Effector memory CD4-positive, alpha-beta T cell (primary cell): ENCODE measurements around the gene GTPBP4.

Source experiments
- DNase-seq, 3 donors: peaks; one replicate each; pipeline ENCODE4 v3.0.0-alpha.2; 2020
- H3K27ac ChIP-seq: 2 replicates; pipeline ENCODE4 v1.7.0; 2013; ENCODE audit warnings: mild to moderate bottlenecking, low read length, moderate library complexity; ENCODE audit not compliant: insufficient read depth, poor library complexity, severe bottlenecking
- H3K27me3 ChIP-seq: replicated peaks from 2 replicates; pipeline ENCODE4 v1.7.0; 2013; ENCODE audit warnings: mild to moderate bottlenecking, low read length; ENCODE audit not compliant: insufficient read depth, control insufficient read depth, poor library complexity, severe bottlenecking
- H3K36me3 ChIP-seq: 2 replicates; pipeline ENCODE4 v1.7.0; 2013; ENCODE audit warnings: mild to moderate bottlenecking, low read length, moderate library complexity; ENCODE audit not compliant: control insufficient read depth, insufficient read depth
- H3K4me1 ChIP-seq: 2 replicates; pipeline ENCODE4 v1.7.0; 2013; ENCODE audit warnings: low read length, mild to moderate bottlenecking; ENCODE audit not compliant: control insufficient read depth, insufficient read depth, poor library complexity, severe bottlenecking
- H3K4me3 ChIP-seq: 2 replicates; pipeline ENCODE4 v1.7.0; 2013; ENCODE audit warnings: low read length, low read depth, mild to moderate bottlenecking; ENCODE audit not compliant: insufficient read depth, poor library complexity, severe bottlenecking
- H3K9me3 ChIP-seq: 2 replicates; pipeline ENCODE4 v1.7.0; 2013; ENCODE audit warnings: mild to moderate bottlenecking, low read length, moderate library complexity; ENCODE audit not compliant: control insufficient read depth

Gene GTPBP4

GRCh38 chr10:1048732-1049424 lies 60.6 kb downstream of the GTPBP4 start, which contains the start of gene IDI1:
IDI1 (minus strand) TSS chr10:1049119; CDS start chr10:1049003, 116 bp downstream.
- peak within 1 kb of the TSS; percentile 81 for H3K4me3 ChIP-seq

GRCh38 chr10:1049425-1049958 lies 61.3 kb downstream of the GTPBP4 start:
- Histone ChIP-seq H3K27ac (peak overlapping the region; percentile 93), H3K36me3 (peaks cover 4% of the 10 kb centered on the region), H3K4me3 (peak overlapping the region; percentile 81), H3K9me3 (no peaks in the 10 kb centered on the region), H3K4me1 (peaks cover 28% of the 10 kb centered on the region), H3K27me3 (no peaks in the 10 kb centered on the region)
- no peak for DNase-seq

More at GRCh38 chr10:1048732-1049424, 60.6 kb downstream of the GTPBP4 start, which contains the start of gene IDI1:
- H3K9me3 ChIP-seq = no peaks in the 10 kb centered on the region
- peaks cover 34% of the 10 kb centered on the region for H3K4me1 ChIP-seq
- peak within 1 kb of the TSS; percentile 93 for H3K27ac ChIP-seq
- DNase-seq = peak; percentile 96
- no peaks in the 10 kb centered on the region for H3K27me3 ChIP-seq
- H3K36me3 ChIP-seq = peaks cover 4% of the 10 kb centered on the region

DNA sequence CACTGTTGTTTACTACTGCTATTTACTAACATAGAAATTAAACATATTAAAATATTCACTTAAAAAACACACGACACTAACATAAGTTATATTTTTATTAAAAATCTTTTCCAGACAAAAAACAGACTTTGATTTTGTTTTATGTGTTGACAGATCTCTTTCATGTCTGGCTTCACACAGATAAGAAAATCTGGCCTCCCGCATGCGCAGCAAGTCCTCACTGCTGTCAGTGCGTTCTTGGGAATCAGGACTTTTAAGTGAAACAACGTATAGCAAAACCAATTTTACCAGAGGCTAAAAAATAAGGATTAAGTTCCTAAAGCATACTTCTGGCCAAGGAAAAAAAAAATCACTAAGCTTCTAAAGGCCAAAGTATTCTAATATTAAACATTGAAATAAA lies 61.9 kb downstream of the GTPBP4 start:
- Histone ChIP-seq H3K9me3 (no peaks in the 10 kb centered on the region), H3K27ac (peak overlapping the region; percentile 93), H3K27me3 (no peaks in the 10 kb centered on the region), H3K4me3 (peak overlapping the region; percentile 81), H3K36me3 (peaks cover 4% of the 10 kb centered on the region), H3K4me1 (peaks cover 27% of the 10 kb centered on the region)
- no peak for DNase-seq

GRCh38 chr10:1050554-1050953 lies 62.3 kb downstream of the GTPBP4 start:
- Histone ChIP-seq H3K36me3 (peaks cover 4% of the 10 kb centered on the region), H3K27me3 (no peaks in the 10 kb centered on the region), H3K4me1 (peaks cover 27% of the 10 kb centered on the region), H3K9me3 (no peaks in the 10 kb centered on the region), H3K4me3 (peak overlapping the region; percentile 81), H3K27ac (peak overlapping the region; percentile 93)
- peak; percentile 32 to 39 (median 38) for DNase-seq

DNA sequence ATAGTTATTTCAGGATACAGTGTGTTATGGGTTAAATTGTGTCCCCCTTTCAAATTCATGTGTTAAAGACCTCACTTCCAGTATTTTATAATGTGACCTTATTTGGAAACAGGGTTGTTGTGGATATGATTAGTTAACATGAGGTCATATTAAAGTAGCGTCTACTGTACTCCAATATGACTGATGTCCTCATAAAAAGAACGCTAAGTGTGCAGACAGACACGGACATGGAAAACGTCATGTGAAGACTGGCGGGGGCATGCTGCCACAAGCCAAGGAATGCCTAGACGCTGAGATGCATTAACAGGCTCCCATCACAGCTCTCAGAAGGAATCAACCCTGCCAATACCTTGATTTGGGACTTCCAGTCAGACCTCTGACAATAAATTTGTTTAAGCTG lies 66.5 kb downstream of the GTPBP4 start:
- no peaks in the 10 kb centered on the region for H3K9me3 ChIP-seq
- no peak overlapping the region for H3K4me3 ChIP-seq
- no peaks in the 10 kb centered on the region for H3K27me3 ChIP-seq
- DNase-seq = no peak
- no peak overlapping the region for H3K27ac ChIP-seq
- peaks cover 24% of the 10 kb centered on the region for H3K4me1 ChIP-seq
- H3K36me3 ChIP-seq = peaks cover 4% of the 10 kb centered on the region

DNA sequence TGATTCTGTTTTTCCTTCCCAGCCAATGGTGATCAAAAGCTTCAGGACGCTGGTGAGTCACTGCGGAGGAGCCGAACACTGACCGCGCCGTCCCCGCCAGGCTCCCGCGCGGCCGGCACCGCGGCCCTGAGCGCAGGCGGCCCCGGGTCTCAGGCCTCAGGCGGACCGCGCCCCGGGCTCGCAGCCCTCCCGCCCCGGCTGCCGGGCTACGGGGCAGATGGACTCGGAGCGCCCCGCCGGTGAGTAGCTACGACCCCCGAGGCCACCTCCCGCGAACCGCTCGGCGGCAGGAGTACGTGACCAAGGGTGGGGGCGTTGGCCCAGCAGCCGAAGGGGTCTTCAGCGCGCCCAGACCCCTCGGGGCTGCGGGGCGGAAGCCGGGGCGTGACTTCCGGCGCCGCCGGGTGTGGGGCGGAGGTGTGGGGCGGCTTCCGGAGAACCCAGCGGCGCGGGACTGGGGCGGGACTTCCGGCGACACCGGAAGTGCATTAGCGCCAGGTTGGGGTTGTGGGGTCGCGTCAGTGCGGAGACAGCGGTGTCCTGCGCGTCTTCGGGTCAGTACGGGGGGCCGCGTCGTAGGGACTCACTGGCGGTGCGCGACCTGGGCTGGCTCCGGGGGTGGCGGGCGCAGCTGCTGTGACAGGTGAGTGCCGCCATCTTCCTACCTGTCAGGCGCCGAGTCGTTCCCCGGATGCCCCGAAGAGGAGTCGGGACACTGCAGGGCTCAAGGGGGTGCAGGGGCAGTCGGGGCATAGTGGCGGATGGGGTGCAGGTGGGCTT lies 68.3 kb downstream of the GTPBP4 start, which contains the start of gene WDR37:
WDR37 (plus strand) TSS at position 60 of the 780 bp plus-strand sequence. CDS start 15,771 bp downstream, outside the sequence.
- no peaks in the 10 kb centered on the region for H3K9me3 ChIP-seq
- peaks cover 14% of the 10 kb centered on the region for H3K4me1 ChIP-seq
- peak within 1 kb of the TSS; percentile 97 for H3K4me3 ChIP-seq
- peaks cover 4% of the 10 kb centered on the region for H3K36me3 ChIP-seq
- H3K27me3 ChIP-seq = no peaks in the 10 kb centered on the region
- H3K27ac ChIP-seq = peak within 1 kb of the TSS; percentile 97
- DNase-seq = peak; percentile 74 to 83 (median 80)

DNA sequence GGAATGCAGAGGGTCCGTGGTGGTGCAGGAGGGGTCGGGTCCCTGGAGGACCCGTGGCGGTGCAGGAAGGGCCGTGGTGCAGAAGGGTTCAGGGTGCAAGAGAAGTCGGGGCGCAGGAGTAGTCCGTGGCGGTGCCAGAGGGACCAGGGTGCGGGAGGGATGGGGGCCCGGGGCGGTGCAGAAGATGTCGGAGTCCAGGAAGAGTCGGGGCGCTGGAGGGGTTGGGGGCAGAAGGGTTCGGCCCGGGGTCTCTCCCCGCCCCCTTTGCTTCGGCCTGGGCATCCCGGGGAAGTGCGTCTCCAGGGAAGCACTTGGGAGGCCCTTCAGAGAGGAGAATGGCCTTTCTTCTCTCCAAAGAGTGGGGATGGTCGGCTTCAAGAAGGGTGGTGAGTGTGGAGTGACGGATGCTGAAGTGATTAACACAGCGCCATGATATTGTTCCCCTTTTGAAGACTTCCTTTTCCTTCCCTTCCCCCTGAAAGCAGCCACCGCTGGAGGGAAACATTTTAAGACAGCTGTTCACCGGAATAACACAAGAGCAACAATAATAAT lies 68.9 kb downstream of the GTPBP4 start:
- peaks cover 2% of the 10 kb centered on the region for H3K36me3 ChIP-seq
- peak overlapping the region; percentile 97 for H3K4me3 ChIP-seq
- peaks cover 20% of the 10 kb centered on the region for H3K4me1 ChIP-seq
- peak overlapping the region; percentile 97 for H3K27ac ChIP-seq
- DNase-seq = no peak
- no peaks in the 10 kb centered on the region for H3K9me3 ChIP-seq
- no peaks in the 10 kb centered on the region for H3K27me3 ChIP-seq

DNA sequence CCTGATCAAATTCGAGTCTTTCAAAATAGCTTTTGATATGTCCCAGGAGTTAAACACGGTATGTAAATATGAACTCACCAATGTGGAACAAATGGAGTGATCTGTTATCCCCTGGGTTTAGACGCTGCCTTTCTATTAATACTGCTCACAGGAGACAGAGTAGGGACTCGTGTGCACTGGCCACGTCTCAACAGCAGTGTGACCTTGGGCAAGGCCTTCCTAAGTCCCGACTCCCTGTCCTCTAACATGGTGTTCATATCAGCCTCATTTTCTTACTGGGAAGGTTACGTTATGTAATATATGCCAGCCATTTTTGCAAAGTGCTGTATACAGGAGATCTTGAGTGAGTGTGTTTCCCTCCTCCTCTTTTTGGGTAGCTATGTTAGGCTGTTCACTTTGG lies 69.8 kb downstream of the GTPBP4 start:
- H3K9me3 ChIP-seq = no peaks in the 10 kb centered on the region
- peaks cover 29% of the 10 kb centered on the region for H3K4me1 ChIP-seq
- no peak overlapping the region for H3K27ac ChIP-seq
- H3K36me3 ChIP-seq = no peaks in the 10 kb centered on the region
- DNase-seq = no peak
- H3K27me3 ChIP-seq = no peaks in the 10 kb centered on the region
- no peak overlapping the region for H3K4me3 ChIP-seq

DNA sequence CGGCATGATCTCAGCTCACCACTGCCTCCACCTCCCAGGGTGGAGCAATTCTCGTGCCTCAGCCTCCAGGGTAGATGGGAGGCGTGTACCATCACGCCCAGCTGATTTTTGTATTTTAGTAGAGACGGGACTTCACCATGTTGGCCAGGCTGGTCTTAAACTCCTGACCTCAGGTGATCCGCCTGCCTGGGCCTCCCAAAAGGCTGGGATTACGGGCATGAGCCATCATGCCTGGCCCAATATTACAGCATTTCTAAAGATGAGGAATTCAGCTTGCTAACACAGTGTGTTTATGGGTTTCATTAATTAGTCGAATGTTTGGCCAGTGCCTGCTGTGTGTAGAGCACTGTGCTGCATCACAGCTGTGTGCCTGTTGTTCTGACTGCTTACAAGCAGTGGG lies 71.7 kb downstream of the GTPBP4 start:
- Histone ChIP-seq H3K27me3 (no peaks in the 10 kb centered on the region), H3K4me3 (no peak overlapping the region), H3K9me3 (no peaks in the 10 kb centered on the region), H3K27ac (no peak overlapping the region), H3K4me1 (peaks cover 40% of the 10 kb centered on the region), H3K36me3 (no peaks in the 10 kb centered on the region)
- no peak for DNase-seq
